H4 (cell line): ENCODE results near the gene TXNRD2. TPM values are rescaled to one million over a fixed set of nuclear protein-coding genes. Genes with fewer than 3 reads are reported as not detected.
A peak's percentile ranks its signal among the peaks of the same experiment; 100 is the strongest.

Experiments used
- DNase-seq: peaks from one replicate; pipeline ENCODE4 v3.0.0-alpha.2; 2015; ENCODE audit warnings: low spot score
- total RNA-seq: library from RNA; depleted of rRNA; stranded (reverse); fragments of >200 nt; shearing (Covaris generic); gene quantifications from 2 replicates; pipeline ENCODE4 v1.2.3, GENCODE V29; 2014

TXNRD2 gene
- total RNA-seq, 1 experiment from 2014 or later: 7.5 TPM

- DNase-seq: no peak
Observed at GRCh38 chr22:19980766-19981165, 39.1 kb upstream of the TXNRD2 start.

DNA sequence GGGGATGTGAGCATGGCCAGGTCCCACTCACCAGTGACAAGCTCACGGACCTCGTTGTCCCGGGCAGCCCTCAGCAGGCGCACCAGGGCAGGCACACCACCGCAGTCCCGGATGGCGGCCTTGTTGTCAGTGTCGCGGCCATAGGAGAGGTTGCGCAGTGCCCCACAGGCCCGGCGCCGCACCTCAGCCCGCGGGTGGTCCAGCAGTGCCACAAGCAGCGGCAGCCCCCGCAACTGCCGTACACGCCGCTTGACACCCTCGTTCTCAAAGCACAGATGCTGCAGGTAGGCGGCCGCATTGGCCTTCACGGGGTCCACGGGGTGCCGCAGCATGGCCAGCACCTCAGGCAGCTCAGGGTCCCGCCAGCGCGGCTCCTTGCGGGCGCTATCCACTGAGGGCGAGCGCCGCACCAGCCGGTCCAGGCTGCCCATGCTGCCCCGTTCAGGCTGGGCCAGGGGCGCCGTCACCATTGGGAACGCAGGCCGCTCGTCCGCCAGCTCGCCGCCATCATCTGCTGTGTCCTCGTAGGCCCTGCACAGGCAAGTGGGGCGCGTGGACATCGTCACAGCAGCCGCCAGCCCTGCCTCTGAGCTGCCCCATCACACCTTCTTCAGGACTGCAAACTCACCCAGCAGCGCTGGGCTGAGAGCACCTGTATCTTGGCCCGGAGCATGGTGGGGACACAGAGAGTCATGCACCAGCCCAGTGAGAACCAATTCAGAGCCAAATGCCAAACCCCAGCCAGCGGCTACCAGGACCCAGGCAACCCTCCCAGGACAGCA is 38.3 kb upstream of the TXNRD2 start:
- no peak for DNase-seq

GRCh38 chr22:19978748-19979147 is 37.1 kb upstream of the TXNRD2 start:
- no peak for DNase-seq

DNA sequence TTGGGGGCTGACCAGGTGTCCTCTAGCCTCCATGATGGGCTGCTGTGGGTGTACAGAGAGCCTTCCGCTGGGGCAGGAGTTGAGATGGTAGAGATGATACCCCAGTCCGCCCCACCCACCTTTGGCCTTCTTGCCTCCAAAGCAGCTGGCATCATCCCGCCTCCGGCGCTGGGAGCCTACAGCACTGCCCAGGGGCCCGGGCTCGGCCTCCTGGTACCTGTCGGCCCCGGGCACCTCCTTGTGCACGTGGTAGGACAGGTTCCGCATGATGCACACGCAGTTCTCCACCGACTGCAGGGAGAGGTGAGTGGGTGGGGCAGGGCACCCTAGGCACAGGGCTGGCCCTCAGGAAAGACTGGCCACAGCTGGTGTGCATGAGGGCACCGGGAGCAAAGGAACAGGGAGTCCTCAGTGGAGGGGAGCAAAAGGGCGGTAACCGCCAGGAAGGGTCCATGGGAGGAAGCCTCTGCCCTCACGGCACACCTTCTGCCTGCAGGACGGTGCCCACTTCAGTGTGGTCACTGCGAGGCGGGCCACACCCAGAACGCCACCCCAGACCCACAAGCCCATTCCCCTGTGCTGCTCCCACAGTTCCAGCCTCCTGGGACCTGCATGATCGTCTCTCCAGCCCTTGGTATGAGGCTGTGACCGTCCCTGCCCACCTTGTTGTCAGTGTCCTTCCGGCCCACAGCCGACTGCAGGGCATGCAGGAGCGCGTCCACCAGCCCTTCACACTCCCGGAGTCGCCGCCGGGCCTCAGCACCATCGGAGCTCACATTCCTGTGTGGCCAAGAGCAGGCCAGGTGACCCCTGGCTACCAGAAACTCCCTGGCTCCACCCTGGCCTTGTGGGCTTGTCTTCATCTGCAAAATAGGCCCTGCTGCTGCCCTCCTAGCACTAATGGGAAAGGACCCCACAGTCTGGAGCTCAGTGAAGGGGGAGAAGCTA is 36.0 kb upstream of the TXNRD2 start:
- DNase-seq: no peak

DNA sequence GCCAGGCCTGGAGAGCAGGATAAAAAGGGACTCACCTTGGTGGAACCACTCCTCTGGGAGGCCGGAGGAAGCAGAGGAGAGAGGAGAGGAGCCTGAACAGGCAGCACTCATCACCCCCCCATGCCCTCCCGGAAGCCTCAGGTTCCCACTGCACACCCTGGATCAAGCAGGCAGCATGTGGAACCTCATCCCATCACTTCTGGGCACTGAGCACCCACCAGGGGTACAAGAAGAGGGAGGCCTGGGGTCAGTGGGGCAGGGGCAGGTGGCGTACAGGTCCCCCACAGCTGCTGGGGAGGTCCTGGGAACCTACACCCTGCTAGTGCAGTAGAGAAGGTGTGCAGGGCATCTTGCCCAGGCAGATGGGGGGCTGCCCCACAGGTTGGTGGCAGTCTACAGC is 35.1 kb upstream of the TXNRD2 start:
- no peak for DNase-seq

DNA sequence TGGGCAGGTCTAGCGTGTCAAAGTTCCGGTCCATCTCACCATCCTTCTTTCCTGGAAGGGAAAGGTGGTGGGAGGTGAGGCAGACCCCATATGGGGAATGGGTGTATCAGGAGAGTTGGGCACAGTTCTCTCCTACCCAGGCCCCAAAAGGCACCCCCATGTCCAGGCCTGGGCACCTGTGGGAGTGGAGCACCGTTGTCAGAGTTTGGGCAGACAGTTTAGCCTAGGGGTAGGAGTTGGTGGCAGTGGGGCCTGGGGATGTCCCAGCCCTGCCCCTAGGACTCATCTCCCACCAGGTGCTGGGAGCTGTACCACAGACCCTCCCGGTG is 34.1 kb upstream of the TXNRD2 start:
- no peak for DNase-seq

GRCh38 chr22:19974935-19975706 is 33.5 kb upstream of the TXNRD2 start:
- DNase-seq: no peak

GRCh38 chr22:19974268-19974861 is 32.7 kb upstream of the TXNRD2 start:
- peak; percentile 42 for DNase-seq

DNA sequence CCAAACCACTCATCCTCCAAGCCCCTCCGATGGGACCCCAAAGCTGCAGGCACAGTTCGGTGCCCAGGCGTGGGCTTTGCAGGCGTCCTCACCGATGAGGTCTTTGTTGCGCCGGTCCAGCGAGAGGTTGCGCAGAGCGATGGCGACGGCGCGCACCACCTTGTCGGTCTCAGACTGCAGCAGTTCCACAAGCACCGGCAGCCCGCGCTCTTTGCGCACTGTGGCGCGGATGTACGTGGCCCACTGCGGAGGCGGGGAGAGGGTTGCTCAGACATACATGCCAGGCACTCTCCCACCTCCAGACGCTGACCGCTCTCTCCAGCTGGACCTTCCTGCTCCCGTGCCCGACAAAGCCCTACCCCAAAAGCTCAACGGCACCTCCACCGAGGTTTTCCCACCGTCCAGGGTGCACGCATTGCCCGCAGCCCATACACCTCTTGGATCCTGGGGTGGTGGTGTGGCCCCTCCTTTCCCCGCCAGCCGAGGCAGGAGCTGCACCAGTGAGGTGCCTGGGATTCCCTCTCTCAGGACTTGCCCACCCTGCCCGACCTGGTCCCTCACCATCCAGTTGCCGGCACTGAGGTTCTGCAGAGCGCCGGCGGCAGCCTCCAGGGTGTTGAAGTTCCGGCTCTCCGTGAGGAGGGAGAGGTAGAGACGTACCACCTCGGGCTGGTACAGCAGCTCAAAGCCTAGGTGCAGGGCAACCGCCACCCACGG is 32.1 kb upstream of the TXNRD2 start:
- DNase-seq: no peak

DNA sequence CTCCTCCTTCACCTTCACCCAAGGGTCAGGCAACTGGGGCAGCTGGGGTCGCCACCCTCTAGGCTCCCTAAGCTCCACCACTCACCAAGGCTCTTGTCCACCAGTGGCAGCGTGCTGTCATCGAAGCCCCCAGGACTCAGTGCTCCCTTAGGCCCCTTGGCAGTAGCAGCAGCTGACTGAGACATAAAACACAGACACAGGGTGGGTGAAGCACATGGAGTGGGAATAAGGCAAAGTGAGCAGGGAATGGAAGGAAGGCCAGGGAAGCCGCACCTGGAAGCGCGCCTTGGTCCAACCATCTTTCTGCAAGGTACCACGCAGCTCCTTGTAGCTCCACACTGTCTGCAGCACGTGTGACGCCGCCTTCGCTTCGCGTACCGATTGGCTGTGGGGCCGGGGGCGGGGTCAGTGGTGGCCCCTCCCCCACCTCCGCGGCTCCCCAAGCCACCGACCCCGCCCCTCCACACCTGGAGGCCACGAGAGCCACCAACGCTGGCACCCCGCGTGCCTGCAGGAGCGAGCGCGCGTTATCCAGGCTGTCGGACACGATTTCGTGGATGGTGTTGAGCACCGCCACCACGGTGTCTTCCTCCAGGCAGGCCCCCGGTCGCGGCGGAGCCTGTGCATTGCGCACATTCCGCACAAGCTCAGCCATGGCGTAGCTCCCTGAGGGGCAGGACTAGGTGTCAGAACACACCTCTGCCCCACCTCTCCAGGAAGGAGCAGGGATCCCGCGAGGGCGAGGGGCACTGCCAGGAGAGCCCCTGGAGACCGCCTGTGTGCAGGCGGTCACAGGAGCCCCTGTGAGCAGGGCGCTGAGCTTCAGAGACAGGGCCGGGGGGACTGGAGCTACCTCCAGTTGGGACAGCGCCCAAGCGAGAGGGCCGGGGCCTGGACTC is 31.3 kb upstream of the TXNRD2 start:
- no peak for DNase-seq

- no peak for DNase-seq
Observed at GRCh38 chr22:19972251-19972650, 30.6 kb upstream of the TXNRD2 start.

DNA sequence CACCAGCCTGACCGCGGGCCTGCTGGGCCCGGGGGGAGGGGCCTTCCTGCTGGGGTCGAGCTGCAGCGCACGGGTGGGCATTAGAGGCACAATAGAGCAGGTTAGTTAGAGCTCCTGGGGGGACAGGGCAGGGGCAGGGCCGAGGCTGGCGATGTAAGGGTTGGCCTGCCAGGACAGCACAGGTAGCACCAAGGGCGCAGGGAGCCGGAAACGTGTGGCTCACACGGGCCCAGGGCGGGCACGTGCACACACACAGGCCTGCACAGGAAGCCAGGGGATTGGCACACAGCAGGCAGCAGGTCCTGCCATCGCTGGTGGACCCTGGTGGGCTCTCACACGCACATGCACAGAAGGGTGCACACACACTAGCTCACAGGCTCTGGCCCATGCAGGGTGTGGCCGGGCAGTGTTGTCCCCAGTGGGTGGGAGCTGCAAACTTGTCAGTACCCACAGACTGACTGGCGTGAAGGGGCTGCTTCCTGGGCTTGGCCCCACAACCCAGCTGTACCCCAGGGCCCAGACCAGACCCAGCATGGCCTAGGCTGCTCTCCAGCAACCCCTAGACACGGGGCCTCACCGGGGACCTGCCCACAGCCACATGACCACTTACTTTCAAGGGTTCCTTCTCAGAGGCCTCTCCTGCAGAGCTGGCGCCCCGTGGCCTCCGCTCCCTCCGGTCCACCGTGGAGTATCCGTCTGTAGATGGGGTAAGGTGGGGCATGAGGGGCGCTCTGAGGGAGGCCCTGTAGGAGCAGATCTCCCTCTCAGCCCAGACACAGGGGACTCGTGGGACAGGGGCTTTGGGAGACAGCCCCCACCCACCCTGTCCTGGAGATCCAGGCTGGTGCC is 29.9 kb upstream of the TXNRD2 start:
- DNase-seq: no peak

DNA sequence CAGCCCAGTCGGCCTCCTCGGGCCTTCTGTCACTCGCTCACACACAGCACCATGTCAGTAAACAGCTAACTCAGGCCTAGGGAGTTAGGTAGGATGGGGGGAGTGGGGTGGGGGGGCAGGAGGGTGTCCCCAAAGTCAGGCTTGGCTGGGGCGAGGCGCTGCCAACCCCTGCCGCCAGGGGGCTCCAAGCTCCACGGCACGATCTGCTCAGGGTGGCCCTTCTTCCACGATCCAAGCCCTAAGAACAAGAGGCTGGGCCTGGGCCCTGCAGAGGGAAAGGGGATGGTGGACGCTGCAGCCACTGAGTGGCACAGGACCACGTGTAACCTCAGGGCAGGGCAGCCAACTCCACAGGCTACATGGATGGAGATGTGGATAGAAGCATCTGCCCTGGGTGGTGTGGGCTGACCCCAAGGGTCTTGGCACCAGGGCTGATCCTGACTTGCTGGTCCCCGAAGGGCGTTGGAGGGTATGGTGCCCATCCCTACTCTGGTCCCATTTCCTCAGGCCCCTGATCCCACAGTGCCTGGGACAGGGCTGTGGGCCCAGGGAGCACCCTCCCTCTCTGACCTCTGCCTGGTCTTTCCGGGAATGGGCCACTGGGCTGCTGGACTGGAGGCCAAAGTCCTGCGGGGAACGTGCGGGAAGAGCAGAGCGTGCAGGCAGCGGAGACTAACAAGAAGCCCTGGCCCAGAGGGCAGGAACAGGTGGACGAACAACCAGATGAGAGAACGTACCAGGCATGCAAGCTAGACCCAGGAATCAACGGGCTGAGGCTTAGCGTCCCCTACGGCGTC is 29.1 kb upstream of the TXNRD2 start:
- DNase-seq: peak; percentile 23

- DNase-seq: no peak
Observed at GRCh38 chr22:19970031-19970478, 28.4 kb upstream of the TXNRD2 start.

DNA sequence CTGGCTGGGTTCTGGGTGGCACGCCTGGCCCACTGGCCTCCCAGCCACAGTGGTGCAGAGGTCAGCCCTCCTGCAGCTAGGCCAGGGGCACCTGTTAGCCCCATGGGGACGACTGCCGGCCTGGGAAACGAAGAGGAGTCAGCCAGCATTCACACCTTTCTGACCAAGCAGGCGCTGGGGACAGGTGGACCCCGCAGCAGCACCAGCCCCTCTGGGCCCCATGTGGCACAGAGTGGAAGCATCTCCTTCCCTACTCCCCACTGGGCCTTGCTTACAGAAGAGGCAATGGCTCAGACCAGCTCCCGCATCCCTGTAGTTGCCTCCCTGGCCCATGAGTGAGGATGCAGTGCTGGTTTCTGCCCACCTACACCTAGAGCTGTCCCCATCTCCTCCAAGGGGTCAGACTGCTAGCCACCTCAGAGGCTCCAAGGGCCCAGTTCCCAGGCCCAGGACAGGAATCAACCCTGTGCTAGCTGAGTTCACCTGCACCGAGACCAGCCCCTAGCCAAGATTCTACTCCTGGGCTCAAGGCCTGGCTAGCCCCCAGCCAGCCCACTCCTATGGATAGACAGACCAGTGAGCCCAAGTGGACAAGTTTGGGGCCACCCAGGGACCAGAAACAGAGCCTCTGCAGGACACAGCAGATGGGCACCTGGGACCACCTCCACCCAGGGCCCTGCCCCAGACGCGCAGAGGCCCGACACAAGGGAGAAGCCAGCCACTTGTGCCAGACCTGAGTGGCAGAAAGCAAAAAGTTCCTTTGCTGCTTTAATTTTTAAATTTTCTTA is 27.7 kb upstream of the TXNRD2 start:
- DNase-seq: no peak

GRCh38 chr22:19968450-19968891 is 26.9 kb upstream of the TXNRD2 start:
- no peak for DNase-seq

GRCh38 chr22:19967850-19968449 is 26.3 kb upstream of the TXNRD2 start:
- no peak for DNase-seq
